GM12873 (cell line): ENCODE measurements around the gene PHLDB2.

Experiments
- TF ChIP-seq, protein P1 (sequence below): IDR thresholded peaks from 2 replicates; pipeline ENCODE4 v1.5.1; 2012; ENCODE audit warnings: low read depth, mild to moderate bottlenecking, moderate library complexity, low read length, control low read depth; ENCODE audit not compliant: insufficient read depth; ENCODE audit errors: missing control alignments

The PHLDB2 gene

DNA sequence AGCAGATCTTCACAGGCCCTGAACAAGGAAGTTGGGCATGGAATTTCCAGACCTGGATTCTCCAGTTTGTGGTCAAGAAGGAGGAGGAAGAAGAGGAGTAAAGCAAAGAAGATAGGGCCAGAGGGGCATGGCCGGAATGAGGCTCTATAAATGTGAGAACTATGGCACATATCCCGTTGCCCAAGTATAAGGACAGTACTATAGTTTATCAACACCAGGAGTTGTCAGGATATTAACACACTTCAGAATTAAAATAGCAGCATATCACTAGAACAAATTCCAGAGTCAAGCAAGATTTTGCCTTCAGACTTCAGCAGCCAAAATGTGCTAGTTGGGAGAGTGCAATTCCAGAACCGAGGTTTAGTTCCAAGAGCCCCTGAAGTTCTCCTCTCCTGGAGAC lies 38.4 kb upstream of the PHLDB2 start:
- TF ChIP-seq, protein P1, sequence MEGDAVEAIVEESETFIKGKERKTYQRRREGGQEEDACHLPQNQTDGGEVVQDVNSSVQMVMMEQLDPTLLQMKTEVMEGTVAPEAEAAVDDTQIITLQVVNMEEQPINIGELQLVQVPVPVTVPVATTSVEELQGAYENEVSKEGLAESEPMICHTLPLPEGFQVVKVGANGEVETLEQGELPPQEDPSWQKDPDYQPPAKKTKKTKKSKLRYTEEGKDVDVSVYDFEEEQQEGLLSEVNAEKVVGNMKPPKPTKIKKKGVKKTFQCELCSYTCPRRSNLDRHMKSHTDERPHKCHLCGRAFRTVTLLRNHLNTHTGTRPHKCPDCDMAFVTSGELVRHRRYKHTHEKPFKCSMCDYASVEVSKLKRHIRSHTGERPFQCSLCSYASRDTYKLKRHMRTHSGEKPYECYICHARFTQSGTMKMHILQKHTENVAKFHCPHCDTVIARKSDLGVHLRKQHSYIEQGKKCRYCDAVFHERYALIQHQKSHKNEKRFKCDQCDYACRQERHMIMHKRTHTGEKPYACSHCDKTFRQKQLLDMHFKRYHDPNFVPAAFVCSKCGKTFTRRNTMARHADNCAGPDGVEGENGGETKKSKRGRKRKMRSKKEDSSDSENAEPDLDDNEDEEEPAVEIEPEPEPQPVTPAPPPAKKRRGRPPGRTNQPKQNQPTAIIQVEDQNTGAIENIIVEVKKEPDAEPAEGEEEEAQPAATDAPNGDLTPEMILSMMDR = no peak

DNA sequence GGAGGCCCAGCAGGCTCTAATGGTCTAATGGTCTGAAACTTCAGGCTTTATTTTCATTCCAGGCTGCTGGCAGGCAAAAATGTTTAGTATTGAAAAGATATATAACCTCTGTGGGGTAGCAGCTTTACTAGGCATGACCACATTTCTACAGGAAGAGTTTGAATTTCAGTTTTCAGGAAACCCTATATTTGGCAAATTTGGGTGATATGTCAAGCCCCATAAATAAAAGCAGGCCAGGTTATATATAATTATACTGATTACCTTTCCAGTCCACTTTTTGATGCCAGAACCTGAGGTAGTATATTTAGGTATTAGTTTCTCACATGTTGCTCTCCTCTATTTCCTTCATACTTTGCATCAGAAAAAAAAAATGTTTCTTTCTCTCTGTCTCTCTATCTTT lies 37.2 kb upstream of the PHLDB2 start:
- TF ChIP-seq, protein P1 = no peak

DNA sequence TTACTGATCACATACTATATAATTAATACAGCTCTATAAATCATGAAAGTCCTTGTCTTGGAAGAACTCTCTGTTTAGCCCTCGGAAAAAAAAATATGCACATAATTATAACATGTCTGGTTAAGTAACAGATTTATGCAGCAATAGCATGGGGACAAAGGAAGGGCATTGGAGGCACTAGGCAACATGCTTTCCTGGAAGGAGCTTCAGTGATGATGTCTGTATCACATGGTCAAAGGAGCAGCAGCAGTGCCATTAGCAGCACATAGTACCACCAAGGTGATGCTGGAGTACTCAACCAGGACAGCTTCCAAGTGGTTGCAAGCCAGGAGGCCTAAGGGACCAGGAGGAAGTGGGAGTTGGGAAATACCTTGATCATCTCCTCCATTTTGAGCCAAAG lies 36.3 kb upstream of the PHLDB2 start:
- TF ChIP-seq, protein P1 = no peak

DNA sequence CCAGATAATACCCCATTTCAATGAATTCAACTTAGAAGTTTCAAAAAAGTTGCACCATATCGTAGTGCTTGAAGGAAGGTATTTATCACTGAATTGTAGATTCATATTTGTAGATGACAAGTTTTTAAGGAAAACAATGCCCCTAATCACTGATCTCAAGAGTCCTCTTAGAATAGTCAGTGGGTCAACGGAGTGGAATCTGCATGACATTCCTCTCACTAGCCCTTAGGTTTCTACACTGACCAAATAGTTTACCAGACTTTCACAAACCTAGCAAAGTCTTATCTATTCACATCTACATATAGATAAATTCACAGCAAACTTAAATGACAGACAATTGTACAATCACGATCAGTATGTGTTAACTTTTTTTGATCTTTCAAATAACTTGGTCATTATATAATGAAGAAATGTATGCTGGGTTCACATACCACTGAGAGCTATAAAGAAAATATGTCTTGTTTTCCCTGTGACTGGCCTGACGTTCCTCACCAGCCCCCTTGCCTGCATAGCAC lies 35.7 kb upstream of the PHLDB2 start:
- TF ChIP-seq, protein P1 = no peak

- TF ChIP-seq, protein P1 = no peak
Observed at GRCh38 chr3:111824351-111824750, 34.7 kb upstream of the PHLDB2 start.

DNA sequence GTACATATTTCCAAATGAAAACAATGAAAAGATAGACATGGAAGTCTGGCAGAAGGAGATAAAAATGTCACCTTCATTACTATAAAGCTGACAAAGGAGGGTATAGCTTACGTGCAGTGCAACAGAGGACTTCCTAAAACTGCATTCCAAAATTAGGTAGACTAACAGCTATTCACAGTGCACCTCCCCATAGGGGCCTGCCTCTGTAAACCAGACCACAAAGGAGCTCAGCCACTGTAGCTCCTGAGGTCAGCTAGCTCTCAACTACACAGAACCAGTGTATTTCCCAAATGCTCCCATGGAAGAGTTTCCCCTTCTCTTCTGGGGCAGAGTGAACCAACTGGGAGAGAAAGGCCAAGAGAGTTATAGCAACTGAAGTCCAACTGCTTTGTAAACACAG lies 31.2 kb upstream of the PHLDB2 start:
- TF ChIP-seq, protein P1 = no peak

- TF ChIP-seq, protein P1 = no peak
Observed at GRCh38 chr3:111828530-111828929, 30.5 kb upstream of the PHLDB2 start.
